Hepatocyte (in vitro differentiated cells): ENCODE results near the gene MRPL27.

Source experiments
- CTCF ChIP-seq: fragments of 200-600 bp; sonication (generic); IDR thresholded peaks from 2 replicates; pipeline ENCODE4 v1.5.1; 2016; ENCODE audit warnings: antibody characterized with exemption, mild to moderate bottlenecking; ENCODE audit not compliant: poor library complexity
- EZH2 ChIP-seq: fragments of 200-600 bp; sonication (generic); IDR thresholded peaks from 2 replicates; pipeline ENCODE4 v1.6.1; 2016; ENCODE audit warnings: antibody characterized with exemption, mild to moderate bottlenecking, borderline replicate concordance
- EZH2phosphoT487 ChIP-seq: fragments of 200-600 bp; sonication (generic); IDR thresholded peaks from one replicate; pipeline ENCODE4 v1.6.1; 2018; ENCODE audit warnings: antibody characterized with exemption, mild to moderate bottlenecking, low read depth, moderate library complexity; ENCODE audit not compliant: unreplicated experiment, severe bottlenecking

GRCh38 chr17:50323060-50323459 lies 49.9 kb downstream of the MRPL27 start:
- TF ChIP-seq CTCF (no peak), EZH2 (no peak), EZH2phosphoT487 (no peak)
